Measurements from ENCODE around the gene MED9.

DNA sequence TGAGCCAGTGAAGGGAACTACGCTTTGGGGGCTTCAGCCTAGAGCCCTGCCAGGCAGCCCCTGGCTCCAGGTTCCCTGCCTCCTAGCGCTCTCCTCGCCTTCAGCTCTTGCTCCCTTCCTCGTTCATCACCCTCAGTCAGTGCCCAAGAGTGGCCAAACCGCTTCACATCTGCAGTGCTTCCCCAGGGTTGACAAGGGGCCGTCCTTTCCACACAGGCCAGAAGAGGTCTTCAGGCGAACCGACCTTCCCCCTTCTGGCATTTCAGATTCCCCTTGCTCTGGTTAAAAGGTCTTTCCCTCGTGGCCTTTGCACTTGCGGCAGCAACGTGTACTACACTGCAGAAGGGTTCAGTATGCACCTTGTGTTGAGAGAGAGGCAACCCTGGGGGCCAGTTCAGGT lies 15.3 kb downstream of the MED9 start:
- TF ChIP-seq, protein P1, sequence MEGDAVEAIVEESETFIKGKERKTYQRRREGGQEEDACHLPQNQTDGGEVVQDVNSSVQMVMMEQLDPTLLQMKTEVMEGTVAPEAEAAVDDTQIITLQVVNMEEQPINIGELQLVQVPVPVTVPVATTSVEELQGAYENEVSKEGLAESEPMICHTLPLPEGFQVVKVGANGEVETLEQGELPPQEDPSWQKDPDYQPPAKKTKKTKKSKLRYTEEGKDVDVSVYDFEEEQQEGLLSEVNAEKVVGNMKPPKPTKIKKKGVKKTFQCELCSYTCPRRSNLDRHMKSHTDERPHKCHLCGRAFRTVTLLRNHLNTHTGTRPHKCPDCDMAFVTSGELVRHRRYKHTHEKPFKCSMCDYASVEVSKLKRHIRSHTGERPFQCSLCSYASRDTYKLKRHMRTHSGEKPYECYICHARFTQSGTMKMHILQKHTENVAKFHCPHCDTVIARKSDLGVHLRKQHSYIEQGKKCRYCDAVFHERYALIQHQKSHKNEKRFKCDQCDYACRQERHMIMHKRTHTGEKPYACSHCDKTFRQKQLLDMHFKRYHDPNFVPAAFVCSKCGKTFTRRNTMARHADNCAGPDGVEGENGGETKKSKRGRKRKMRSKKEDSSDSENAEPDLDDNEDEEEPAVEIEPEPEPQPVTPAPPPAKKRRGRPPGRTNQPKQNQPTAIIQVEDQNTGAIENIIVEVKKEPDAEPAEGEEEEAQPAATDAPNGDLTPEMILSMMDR (IDR thresholded peaks at IDR 0.05; ENCODE audit: control extremely low read depth in 1 of 3, insufficient read depth in 1 of 3, low read depth in 1 of 3, low read length in 3 of 3), result no peak
- TF ChIP-seq CEBPB (IDR thresholded peaks at IDR 0.05; ENCODE audit: low read depth, low read length), result no peak
- TF ChIP-seq YY1 (IDR thresholded peaks at IDR 0.05; ENCODE audit: low read depth, low read length), result no peak
- no peak for TF ChIP-seq EZH2 (IDR thresholded peaks at IDR 0.05; ENCODE audit: low read depth, low read length, severe bottlenecking)
- TF ChIP-seq JUND (IDR thresholded peaks at IDR 0.05; ENCODE audit: low read length), result no peak
- no peak for TF ChIP-seq HDAC2 (IDR thresholded peaks at IDR 0.05; ENCODE audit: borderline replicate concordance in 1 of 2, low read depth in 2 of 2, low read length in 2 of 2)
- TF ChIP-seq, protein P2, sequence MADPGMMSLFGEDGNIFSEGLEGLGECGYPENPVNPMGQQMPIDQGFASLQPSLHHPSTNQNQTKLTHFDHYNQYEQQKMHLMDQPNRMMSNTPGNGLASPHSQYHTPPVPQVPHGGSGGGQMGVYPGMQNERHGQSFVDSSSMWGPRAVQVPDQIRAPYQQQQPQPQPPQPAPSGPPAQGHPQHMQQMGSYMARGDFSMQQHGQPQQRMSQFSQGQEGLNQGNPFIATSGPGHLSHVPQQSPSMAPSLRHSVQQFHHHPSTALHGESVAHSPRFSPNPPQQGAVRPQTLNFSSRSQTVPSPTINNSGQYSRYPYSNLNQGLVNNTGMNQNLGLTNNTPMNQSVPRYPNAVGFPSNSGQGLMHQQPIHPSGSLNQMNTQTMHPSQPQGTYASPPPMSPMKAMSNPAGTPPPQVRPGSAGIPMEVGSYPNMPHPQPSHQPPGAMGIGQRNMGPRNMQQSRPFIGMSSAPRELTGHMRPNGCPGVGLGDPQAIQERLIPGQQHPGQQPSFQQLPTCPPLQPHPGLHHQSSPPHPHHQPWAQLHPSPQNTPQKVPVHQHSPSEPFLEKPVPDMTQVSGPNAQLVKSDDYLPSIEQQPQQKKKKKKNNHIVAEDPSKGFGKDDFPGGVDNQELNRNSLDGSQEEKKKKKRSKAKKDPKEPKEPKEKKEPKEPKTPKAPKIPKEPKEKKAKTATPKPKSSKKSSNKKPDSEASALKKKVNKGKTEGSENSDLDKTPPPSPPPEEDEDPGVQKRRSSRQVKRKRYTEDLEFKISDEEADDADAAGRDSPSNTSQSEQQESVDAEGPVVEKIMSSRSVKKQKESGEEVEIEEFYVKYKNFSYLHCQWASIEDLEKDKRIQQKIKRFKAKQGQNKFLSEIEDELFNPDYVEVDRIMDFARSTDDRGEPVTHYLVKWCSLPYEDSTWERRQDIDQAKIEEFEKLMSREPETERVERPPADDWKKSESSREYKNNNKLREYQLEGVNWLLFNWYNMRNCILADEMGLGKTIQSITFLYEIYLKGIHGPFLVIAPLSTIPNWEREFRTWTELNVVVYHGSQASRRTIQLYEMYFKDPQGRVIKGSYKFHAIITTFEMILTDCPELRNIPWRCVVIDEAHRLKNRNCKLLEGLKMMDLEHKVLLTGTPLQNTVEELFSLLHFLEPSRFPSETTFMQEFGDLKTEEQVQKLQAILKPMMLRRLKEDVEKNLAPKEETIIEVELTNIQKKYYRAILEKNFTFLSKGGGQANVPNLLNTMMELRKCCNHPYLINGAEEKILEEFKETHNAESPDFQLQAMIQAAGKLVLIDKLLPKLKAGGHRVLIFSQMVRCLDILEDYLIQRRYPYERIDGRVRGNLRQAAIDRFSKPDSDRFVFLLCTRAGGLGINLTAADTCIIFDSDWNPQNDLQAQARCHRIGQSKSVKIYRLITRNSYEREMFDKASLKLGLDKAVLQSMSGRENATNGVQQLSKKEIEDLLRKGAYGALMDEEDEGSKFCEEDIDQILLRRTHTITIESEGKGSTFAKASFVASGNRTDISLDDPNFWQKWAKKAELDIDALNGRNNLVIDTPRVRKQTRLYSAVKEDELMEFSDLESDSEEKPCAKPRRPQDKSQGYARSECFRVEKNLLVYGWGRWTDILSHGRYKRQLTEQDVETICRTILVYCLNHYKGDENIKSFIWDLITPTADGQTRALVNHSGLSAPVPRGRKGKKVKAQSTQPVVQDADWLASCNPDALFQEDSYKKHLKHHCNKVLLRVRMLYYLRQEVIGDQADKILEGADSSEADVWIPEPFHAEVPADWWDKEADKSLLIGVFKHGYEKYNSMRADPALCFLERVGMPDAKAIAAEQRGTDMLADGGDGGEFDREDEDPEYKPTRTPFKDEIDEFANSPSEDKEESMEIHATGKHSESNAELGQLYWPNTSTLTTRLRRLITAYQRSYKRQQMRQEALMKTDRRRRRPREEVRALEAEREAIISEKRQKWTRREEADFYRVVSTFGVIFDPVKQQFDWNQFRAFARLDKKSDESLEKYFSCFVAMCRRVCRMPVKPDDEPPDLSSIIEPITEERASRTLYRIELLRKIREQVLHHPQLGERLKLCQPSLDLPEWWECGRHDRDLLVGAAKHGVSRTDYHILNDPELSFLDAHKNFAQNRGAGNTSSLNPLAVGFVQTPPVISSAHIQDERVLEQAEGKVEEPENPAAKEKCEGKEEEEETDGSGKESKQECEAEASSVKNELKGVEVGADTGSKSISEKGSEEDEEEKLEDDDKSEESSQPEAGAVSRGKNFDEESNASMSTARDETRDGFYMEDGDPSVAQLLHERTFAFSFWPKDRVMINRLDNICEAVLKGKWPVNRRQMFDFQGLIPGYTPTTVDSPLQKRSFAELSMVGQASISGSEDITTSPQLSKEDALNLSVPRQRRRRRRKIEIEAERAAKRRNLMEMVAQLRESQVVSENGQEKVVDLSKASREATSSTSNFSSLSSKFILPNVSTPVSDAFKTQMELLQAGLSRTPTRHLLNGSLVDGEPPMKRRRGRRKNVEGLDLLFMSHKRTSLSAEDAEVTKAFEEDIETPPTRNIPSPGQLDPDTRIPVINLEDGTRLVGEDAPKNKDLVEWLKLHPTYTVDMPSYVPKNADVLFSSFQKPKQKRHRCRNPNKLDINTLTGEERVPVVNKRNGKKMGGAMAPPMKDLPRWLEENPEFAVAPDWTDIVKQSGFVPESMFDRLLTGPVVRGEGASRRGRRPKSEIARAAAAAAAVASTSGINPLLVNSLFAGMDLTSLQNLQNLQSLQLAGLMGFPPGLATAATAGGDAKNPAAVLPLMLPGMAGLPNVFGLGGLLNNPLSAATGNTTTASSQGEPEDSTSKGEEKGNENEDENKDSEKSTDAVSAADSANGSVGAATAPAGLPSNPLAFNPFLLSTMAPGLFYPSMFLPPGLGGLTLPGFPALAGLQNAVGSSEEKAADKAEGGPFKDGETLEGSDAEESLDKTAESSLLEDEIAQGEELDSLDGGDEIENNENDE (IDR thresholded peaks at IDR 0.05; ENCODE audit: insufficient replicate concordance, low read length), result no peak
- TF ChIP-seq GABPA (IDR thresholded peaks at IDR 0.05; ENCODE audit: borderline replicate concordance, insufficient read depth, low read length), result no peak
- TF ChIP-seq POLR2AphosphoS5 (IDR thresholded peaks at IDR 0.05; ENCODE audit: low read depth, low read length), result no peak
